Thoracic aorta (tissue), 2 donors: ENCODE results near the gene NTSR1. TPM values are rescaled to one million over a fixed set of nuclear protein-coding genes. Genes with fewer than 3 reads are reported as not detected.

ENCODE experiments used
- ATAC-seq: fragments of 150-250 bp; one replicate; pipeline ENCODE4 v1.8.0; 2017; ENCODE audit warnings: low read depth; ENCODE audit not compliant: insufficient number of reproducible peaks, low FRiP score
- DNase-seq: peaks from one replicate; pipeline ENCODE4 v3.0.0-alpha.2; 2020; ENCODE audit warnings: low spot score
- H3K27ac ChIP-seq, 2 donors: fragments of 200-600 bp; sonication (generic); 1 replicate in 1 of 2; 2 replicates in 1 of 2; pipeline ENCODE4 v1.5.1; 2016; ENCODE audit warnings: mild to moderate bottlenecking in 2 of 2, moderate library complexity in 2 of 2
- H3K27me3 ChIP-seq: fragments of 200-600 bp; sonication (generic); replicated peaks from 2 replicates; pipeline ENCODE4 v1.6.0; 2016; ENCODE audit warnings: mild to moderate bottlenecking; ENCODE audit not compliant: insufficient read depth
- H3K36me3 ChIP-seq: fragments of 200-600 bp; sonication (generic); one replicate; pipeline ENCODE4 v1.5.1; 2016
- H3K4me1 ChIP-seq, 2 donors: fragments of 200-600 bp; sonication (generic); 1 replicate in 1 of 2; 2 replicates in 1 of 2; pipeline versions ENCODE4 v1.5.1 to v1.6.0; 2016; ENCODE audit warnings: low read depth in 2 of 2, mild to moderate bottlenecking in 1 of 2; ENCODE audit not compliant: control insufficient read depth in 1 of 2
- H3K4me3 ChIP-seq: fragments of 200-600 bp; sonication (generic); 2 replicates; pipeline ENCODE4 v1.5.1; 2016; ENCODE audit warnings: mild to moderate bottlenecking
- H3K9me3 ChIP-seq: fragments of 200-600 bp; sonication (generic); 2 replicates; pipeline ENCODE4 v1.5.1; 2016
- total RNA-seq, 2 donors: library from RNA; depleted of rRNA; stranded (reverse); fragments of >200 nt; gene quantifications; one replicate each; pipeline versions ENCODE4 v1.1.0 to v1.2.3, GENCODE V29; 2016
- TF ChIP-seq, protein P1 (sequence below): fragments of 200-600 bp; sonication (generic); IDR thresholded peaks from one replicate; pipeline ENCODE4 v1.5.1; 2019; ENCODE audit warnings: antibody characterized with exemption

The NTSR1 gene
- total RNA-seq, 2 donors from 2014 or later = not detected

GRCh38 chr20:62766716-62767115 lies 58.1 kb downstream of the NTSR1 start:
- Histone ChIP-seq H3K4me1 (peaks cover 4 to 7% of the 10 kb centered on the region in 2 donors), H3K4me3 (no peak overlapping the region), H3K27me3 (no peaks in the 10 kb centered on the region), H3K36me3 (no peaks in the 10 kb centered on the region), H3K27ac (no peak overlapping the region), H3K9me3 (no peaks in the 10 kb centered on the region)
- ATAC-seq (no peak), DNase-seq (no peak)
- TF ChIP-seq, protein P1, sequence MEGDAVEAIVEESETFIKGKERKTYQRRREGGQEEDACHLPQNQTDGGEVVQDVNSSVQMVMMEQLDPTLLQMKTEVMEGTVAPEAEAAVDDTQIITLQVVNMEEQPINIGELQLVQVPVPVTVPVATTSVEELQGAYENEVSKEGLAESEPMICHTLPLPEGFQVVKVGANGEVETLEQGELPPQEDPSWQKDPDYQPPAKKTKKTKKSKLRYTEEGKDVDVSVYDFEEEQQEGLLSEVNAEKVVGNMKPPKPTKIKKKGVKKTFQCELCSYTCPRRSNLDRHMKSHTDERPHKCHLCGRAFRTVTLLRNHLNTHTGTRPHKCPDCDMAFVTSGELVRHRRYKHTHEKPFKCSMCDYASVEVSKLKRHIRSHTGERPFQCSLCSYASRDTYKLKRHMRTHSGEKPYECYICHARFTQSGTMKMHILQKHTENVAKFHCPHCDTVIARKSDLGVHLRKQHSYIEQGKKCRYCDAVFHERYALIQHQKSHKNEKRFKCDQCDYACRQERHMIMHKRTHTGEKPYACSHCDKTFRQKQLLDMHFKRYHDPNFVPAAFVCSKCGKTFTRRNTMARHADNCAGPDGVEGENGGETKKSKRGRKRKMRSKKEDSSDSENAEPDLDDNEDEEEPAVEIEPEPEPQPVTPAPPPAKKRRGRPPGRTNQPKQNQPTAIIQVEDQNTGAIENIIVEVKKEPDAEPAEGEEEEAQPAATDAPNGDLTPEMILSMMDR = no peak

DNA sequence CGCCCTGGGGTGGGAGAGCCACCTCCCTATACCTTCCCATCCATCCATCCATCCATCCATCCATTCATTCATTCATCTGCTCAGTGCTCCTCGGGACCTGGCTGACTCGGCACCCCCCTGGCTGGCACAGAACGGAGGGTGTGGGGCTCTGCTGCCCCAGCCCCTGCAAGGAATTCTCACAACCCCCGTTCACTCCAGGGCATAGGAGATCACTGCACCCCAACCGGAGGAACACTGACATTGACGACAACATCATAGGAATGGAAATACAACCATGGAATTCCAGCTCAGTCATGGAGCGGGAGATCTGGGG lies 59.6 kb downstream of the NTSR1 start:
- peaks cover 6 to 12% of the 10 kb centered on the region in 2 donors for H3K4me1 ChIP-seq
- H3K4me3 ChIP-seq = no peak overlapping the region
- no peaks in the 10 kb centered on the region for H3K36me3 ChIP-seq
- no peak overlapping the region for H3K27ac ChIP-seq
- ATAC-seq = no peak
- no peak for DNase-seq
- H3K27me3 ChIP-seq = no peaks in the 10 kb centered on the region
- no peaks in the 10 kb centered on the region for H3K9me3 ChIP-seq
- TF ChIP-seq, protein P1 = no peak

DNA sequence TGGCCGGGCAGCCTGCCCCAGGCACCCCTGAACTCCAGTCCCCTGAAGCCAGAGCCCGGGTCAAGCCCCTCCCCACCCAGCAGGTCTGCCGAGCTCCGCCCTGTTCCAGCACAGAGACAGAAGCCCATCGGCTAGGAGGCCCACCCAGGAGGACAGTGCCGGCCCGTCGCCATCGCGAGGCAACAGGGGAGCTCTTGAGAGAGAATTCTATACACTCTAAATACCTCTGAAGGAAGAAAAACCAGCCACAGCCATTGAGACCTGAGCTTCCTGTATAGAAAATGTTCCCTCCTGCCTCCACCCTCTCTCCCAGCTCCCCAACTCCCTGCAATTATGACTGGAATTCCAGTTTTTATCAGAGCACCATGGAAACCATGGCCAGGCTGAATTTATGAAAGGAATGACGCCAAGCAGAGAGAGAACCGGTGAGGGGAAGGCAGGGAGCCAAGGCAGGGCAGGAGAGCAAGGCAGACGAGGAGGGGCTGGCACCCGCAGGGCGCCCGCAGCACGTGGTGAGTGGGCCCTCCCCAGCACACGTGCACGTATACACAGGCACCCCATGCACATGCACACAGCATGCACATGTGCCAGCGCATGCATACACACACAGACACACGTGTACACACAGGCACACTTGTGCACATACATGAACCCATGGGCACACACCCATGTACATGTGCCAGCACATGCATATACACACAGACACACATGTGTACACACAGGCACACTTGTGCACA lies 60.1 kb downstream of the NTSR1 start:
- ATAC-seq = no peak
- H3K27me3 ChIP-seq = no peaks in the 10 kb centered on the region
- H3K4me3 ChIP-seq = no peak overlapping the region

GRCh38 chr20:62769346-62770071 lies 60.9 kb downstream of the NTSR1 start:
- no peak for ATAC-seq
- H3K9me3 ChIP-seq = no peaks in the 10 kb centered on the region
- no peak for DNase-seq
- no peaks in the 10 kb centered on the region for H3K27me3 ChIP-seq
- no peak overlapping the region for H3K27ac ChIP-seq
- H3K36me3 ChIP-seq = no peaks in the 10 kb centered on the region
- H3K4me1 ChIP-seq = peaks cover 8 to 18% of the 10 kb centered on the region in 2 donors
- TF ChIP-seq, protein P1 = no peak
- H3K4me3 ChIP-seq = no peak overlapping the region

More for the DNA sequence above, 60.1 kb downstream of the NTSR1 start:
- DNase-seq = no peak
- Histone ChIP-seq H3K27ac (no peak overlapping the region), H3K4me1 (peaks cover 8 to 18% of the 10 kb centered on the region in 2 donors), H3K36me3 (no peaks in the 10 kb centered on the region), H3K9me3 (no peaks in the 10 kb centered on the region)
- TF ChIP-seq, protein P1 = no peak

DNA sequence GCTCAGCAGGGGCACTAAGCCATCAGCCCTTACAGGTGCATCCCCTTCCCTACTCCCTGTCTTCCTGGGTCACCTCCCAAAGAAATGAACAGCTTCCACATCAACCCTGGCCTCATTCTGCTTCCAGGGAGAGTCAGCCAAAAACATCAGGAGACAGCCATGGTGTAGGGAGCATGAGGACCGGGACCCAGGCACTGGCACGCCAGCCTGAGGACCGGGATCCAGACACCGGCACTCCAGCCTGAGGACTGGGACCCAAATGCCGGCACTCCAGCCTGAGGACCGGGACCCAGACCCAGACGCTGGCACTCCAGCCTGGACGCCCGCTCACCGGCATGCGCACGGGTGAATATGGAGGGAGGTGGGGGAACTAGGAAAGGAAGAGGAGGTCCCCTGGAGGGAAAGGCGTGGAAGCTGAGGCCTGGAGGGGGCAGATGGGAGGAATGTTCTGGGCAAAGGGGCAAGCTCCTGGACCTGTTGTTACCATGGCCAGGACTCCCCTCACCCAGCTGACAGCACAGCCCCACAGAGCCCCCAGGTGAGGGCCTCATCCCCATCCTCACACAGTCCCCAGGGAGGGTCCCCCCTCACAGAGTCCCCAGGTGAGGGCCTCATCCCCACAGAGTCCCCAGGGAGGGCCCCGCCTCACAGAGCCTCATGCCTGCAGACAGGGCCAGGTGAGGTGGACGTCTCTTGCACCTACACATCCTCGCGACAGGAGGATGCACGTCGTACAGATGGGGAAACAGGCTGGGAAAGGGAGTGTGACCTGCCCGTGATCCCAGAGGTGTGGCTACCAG lies 61.7 kb downstream of the NTSR1 start:
- no peak overlapping the region for H3K27ac ChIP-seq
- H3K4me3 ChIP-seq = no peak overlapping the region
- H3K9me3 ChIP-seq = no peaks in the 10 kb centered on the region
- ATAC-seq (no peak), DNase-seq (no peak)
- no peaks in the 10 kb centered on the region for H3K36me3 ChIP-seq
- peaks cover 8 to 18% of the 10 kb centered on the region in 2 donors for H3K4me1 ChIP-seq
- TF ChIP-seq, protein P1 = no peak
- H3K27me3 ChIP-seq = no peaks in the 10 kb centered on the region
